MG63 (cell line): ENCODE measurements around the gene MACROD2. TPM values are rescaled to one million over a fixed set of nuclear protein-coding genes. Genes with fewer than 3 reads are reported as not detected.

Experiments
- DNase-seq: peaks from one replicate; pipeline ENCODE4 v3.0.0-alpha.2; 2020
- H3K27me3 ChIP-seq: fragments of 250-450 bp; sonication (Bioruptor Pico); 2 replicates; pipeline ENCODE4 v1.5.1; 2020; ENCODE audit warnings: mild to moderate bottlenecking, moderate library complexity
- H3K36me3 ChIP-seq: fragments of 250-450 bp; sonication (Bioruptor Pico); 2 replicates; pipeline ENCODE4 v1.5.1; 2020; ENCODE audit warnings: mild to moderate bottlenecking, moderate library complexity
- H3K4me3 ChIP-seq: fragments of 250-450 bp; sonication (Bioruptor Pico); 2 replicates; pipeline ENCODE4 v1.5.1; 2020; ENCODE audit warnings: mild to moderate bottlenecking, moderate library complexity
- H3K9me3 ChIP-seq: fragments of 250-450 bp; sonication (Bioruptor Pico); 2 replicates; pipeline ENCODE4 v1.5.1; 2020; ENCODE audit warnings: mild to moderate bottlenecking, moderate library complexity
- total RNA-seq: library from RNA; depleted of rRNA; stranded (reverse); fragments of >200 nt; shearing (Covaris generic); gene quantifications from 2 replicates; pipeline ENCODE4 v1.2.3, GENCODE V29; 2014; ENCODE audit warnings: low replicate concordance

The MACROD2 gene
- total RNA-seq, 1 experiment from 2014 or later, result 0.66 TPM

DNA sequence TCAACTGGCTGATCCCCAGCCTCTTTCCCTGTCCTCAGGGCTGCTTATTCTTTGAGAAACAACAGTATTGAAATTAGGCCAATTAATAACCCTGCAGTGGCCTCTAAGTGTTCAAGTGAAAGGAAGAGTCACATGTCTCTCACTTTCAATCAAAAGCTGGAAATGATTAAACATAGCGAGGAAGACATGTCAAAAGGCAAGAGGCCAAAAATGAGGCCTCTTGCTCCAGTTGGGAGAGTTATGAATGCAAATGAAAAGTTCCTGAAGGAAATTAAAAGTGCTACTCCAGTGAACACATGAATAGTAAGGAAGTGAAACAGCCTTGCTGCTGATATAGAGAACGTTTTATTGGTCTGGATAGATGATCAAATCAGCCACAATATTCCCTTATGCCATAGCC, 131.5 kb downstream of the MACROD2 start:
- no peak overlapping the region for H3K4me3 ChIP-seq
- no peaks in the 10 kb centered on the region for H3K27me3 ChIP-seq
- no peak for DNase-seq
- H3K36me3 ChIP-seq, result no peaks in the 10 kb centered on the region
- no peaks in the 10 kb centered on the region for H3K9me3 ChIP-seq

GRCh38 chr20:14127514-14128223, 132.4 kb downstream of the MACROD2 start:
- Histone ChIP-seq H3K36me3 (no peaks in the 10 kb centered on the region), H3K9me3 (no peaks in the 10 kb centered on the region), H3K4me3 (no peak overlapping the region), H3K27me3 (no peaks in the 10 kb centered on the region)
- DNase-seq, result no peak

- H3K9me3 ChIP-seq, result no peaks in the 10 kb centered on the region
- no peak for DNase-seq
- H3K4me3 ChIP-seq, result no peak overlapping the region
- peaks cover 4% of the 10 kb centered on the region; the same call in 1 of the 2 replicates for H3K27me3 ChIP-seq
- no peaks in the 10 kb centered on the region for H3K36me3 ChIP-seq
These were observed 138.7 kb downstream of the MACROD2 start for GRCh38 chr20:14134004-14134403.

DNA sequence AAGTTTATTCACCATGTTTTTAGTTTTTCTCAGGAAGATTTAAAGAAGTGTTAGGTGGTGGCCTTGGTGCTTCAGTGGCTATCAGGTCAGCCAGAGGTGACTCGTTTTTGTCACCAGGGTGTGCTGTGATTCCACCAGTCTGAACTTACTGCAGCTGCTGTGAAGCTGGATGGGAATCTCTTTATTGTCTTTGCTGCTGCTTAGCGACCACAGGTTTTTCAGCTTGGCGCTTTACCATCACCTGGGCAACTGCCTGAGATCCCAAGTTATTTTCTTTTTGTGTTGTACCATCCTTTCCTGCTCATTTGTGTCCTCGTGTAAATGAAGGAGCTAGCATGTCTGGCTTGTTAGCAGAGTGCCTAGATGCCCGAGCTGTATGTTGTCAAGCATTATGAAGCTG, 146.9 kb downstream of the MACROD2 start:
- Histone ChIP-seq H3K27me3 (no peaks in the 10 kb centered on the region), H3K9me3 (no peaks in the 10 kb centered on the region), H3K4me3 (no peak overlapping the region), H3K36me3 (no peaks in the 10 kb centered on the region)
- DNase-seq, result peak; percentile 39

- no peak overlapping the region for H3K4me3 ChIP-seq
- H3K9me3 ChIP-seq, result no peaks in the 10 kb centered on the region
- H3K36me3 ChIP-seq, result no peaks in the 10 kb centered on the region
- no peaks in the 10 kb centered on the region for H3K27me3 ChIP-seq
- no peak for DNase-seq
These were observed 147.8 kb downstream of the MACROD2 start for GRCh38 chr20:14142964-14143627.

- H3K27me3 ChIP-seq, result no peaks in the 10 kb centered on the region
- H3K36me3 ChIP-seq, result no peaks in the 10 kb centered on the region
- H3K4me3 ChIP-seq, result no peak overlapping the region
- peak; percentile 72 for DNase-seq
- no peaks in the 10 kb centered on the region for H3K9me3 ChIP-seq
These were observed 152.7 kb downstream of the MACROD2 start for GRCh38 chr20:14148042-14148441.

DNA sequence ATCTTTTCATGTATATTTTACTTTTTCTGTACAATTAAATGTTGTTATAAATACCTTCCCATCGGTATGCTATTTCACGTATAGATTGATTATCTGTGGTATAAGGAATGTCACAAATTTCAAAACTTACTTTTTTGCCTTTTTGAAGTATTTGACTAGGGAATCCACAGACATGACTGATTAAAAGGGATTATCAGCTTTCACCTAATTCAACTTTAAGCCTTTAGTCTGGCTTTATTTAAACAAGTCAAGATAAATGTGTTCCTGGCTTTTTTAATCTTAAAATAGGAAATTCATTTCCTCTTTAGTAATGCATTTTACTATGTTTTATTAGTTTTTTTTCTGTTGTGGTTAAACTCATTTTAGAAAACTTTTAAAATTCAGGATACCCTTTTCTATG, 160.0 kb downstream of the MACROD2 start:
- Histone ChIP-seq H3K36me3 (no peaks in the 10 kb centered on the region), H3K4me3 (no peak overlapping the region)
- DNase-seq, result no peak

DNA sequence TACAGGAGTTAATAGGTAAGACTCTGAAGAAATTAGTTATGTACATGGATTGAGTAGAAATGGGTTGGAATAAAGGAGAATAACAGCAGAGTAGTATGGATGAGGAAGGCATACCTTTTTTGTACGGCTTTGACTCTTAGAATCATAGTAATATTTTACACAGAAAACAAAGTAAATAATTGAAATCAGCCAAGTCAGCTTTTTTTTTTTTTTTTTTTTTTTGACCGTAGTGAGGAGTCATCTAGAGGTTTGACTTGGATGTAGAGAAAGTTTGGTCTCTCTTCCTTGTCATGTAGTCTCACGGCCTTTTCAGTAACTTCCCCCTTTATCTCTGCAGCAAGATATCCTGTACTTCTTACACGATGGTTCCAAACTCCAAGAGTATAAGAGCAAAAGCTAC, 183.2 kb downstream of the MACROD2 start:
- H3K27me3 ChIP-seq, result no peaks in the 10 kb centered on the region
- no peak for DNase-seq
- no peak overlapping the region for H3K4me3 ChIP-seq
- H3K36me3 ChIP-seq, result no peaks in the 10 kb centered on the region
- peaks cover 6% of the 10 kb centered on the region for H3K9me3 ChIP-seq

More for the DNA sequence above, 160.0 kb downstream of the MACROD2 start:
- no peaks in the 10 kb centered on the region for H3K9me3 ChIP-seq
- 0 out of 2 replicates have a peak, but pooled peaks cover 4% of the 10 kb centered on the region for H3K27me3 ChIP-seq

- peaks cover 6% of the 10 kb centered on the region for H3K9me3 ChIP-seq
- H3K36me3 ChIP-seq, result no peaks in the 10 kb centered on the region
- no peak for DNase-seq
- H3K4me3 ChIP-seq, result no peak overlapping the region
- H3K27me3 ChIP-seq, result no peaks in the 10 kb centered on the region
These were observed 183.6 kb downstream of the MACROD2 start for GRCh38 chr20:14178952-14179351.

GRCh38 chr20:14189794-14190402, 194.6 kb downstream of the MACROD2 start:
- H3K4me3 ChIP-seq, result no peak overlapping the region
- no peak for DNase-seq
- no peaks in the 10 kb centered on the region; the same call in 1 of the 2 replicates for H3K27me3 ChIP-seq

DNA sequence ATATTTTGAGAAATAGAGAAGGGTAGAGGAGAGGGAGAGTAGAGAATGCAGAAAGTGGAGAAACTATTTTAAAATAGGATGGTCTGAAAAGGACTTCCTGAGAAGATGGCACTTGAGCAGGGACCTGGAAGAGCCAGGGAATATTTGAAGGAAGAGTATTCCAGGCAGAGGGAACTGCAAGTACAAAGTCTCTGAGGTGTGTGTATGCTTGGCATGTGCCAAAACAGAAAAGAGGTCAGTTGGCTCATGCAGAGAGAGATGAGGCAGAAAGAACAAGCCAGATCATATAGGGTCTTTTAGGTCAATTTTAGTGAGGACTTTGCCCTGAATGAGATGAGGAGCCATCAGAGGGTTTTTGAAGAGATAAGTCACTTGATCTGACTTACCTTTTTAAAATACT, 196.2 kb downstream of the MACROD2 start:
- Histone ChIP-seq H3K27me3 (no peaks in the 10 kb centered on the region; the same call in 1 of the 2 replicates), H3K9me3 (no peaks in the 10 kb centered on the region), H3K4me3 (no peak overlapping the region), H3K36me3 (no peaks in the 10 kb centered on the region)
- no peak for DNase-seq

More at GRCh38 chr20:14189794-14190402, 194.6 kb downstream of the MACROD2 start:
- H3K9me3 ChIP-seq, result no peaks in the 10 kb centered on the region
- no peaks in the 10 kb centered on the region for H3K36me3 ChIP-seq

DNA sequence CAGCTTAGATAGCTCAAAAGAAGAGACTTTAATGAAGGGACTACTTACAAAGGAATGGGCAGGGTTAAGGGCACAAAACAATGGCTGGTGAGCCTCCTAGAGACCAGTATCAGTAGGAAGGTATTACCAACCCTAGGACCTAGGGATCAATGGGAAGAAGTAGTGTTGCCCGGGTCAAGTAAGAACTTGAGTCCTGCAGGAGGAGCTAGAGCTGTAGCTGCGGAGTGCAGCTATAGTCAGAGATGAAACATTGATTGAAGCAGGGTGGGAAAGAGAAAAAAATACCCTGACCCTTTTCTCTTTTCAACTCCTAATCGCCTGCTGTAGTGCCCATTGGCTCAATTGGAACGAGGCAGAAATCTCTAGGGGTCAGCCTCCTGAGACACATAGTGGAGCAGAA, 198.1 kb downstream of the MACROD2 start:
- Histone ChIP-seq H3K9me3 (no peaks in the 10 kb centered on the region), H3K27me3 (no peaks in the 10 kb centered on the region; the same call in 1 of the 2 replicates), H3K4me3 (no peak overlapping the region), H3K36me3 (no peaks in the 10 kb centered on the region)
- DNase-seq, result no peak

- Histone ChIP-seq H3K4me3 (no peak overlapping the region), H3K36me3 (no peaks in the 10 kb centered on the region), H3K27me3 (no peaks in the 10 kb centered on the region; the same call in 1 of the 2 replicates), H3K9me3 (no peaks in the 10 kb centered on the region)
- DNase-seq, result no peak
These were observed 198.6 kb downstream of the MACROD2 start for GRCh38 chr20:14193885-14194284.

DNA sequence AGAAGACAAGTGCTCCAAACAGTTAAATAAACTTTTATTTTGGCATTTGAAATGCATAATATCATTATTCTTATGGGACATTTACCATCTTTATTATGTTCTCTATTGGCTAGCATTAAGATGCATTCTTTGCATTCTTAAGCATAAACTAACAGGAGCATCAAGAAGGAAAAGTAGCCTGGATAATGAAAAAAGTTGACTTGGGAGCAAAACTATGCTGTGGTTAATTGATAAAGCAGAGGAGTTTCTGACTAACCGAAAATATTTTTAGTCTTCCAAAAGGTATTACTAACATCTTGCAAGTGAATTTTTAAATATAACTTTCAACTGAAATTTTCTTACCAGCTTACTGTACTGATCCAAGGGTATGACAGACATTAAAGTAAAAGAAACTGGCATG, 201.8 kb downstream of the MACROD2 start:
- DNase-seq, result no peak
- Histone ChIP-seq H3K36me3 (no peaks in the 10 kb centered on the region), H3K4me3 (no peak overlapping the region), H3K9me3 (no peaks in the 10 kb centered on the region), H3K27me3 (no peaks in the 10 kb centered on the region)

GRCh38 chr20:14198416-14198815, 203.1 kb downstream of the MACROD2 start:
- Histone ChIP-seq H3K4me3 (no peak overlapping the region), H3K36me3 (no peaks in the 10 kb centered on the region), H3K27me3 (no peaks in the 10 kb centered on the region), H3K9me3 (peaks cover 4% of the 10 kb centered on the region)
- no peak for DNase-seq

DNA sequence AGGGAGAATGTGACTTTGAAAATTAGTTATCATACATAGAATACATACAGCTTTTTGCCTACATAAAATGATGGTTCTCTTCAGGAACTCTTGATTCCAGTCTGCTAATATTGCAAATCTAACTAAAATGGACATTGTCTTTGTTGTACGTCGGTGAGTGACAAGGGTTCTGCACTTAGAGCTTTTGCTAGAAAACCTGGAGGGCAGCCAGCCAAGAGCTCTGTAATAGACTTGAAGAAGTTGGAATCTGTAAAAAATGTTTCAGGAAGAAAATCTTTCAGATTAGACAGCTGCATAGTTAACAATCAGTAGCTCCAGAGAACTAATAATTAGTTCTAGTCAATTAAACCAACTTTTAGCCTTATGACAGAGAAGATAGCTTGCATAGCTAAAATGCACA, 203.8 kb downstream of the MACROD2 start:
- Histone ChIP-seq H3K9me3 (peaks cover 5% of the 10 kb centered on the region), H3K4me3 (no peak overlapping the region), H3K27me3 (no peaks in the 10 kb centered on the region), H3K36me3 (no peaks in the 10 kb centered on the region)
- DNase-seq, result no peak

DNA sequence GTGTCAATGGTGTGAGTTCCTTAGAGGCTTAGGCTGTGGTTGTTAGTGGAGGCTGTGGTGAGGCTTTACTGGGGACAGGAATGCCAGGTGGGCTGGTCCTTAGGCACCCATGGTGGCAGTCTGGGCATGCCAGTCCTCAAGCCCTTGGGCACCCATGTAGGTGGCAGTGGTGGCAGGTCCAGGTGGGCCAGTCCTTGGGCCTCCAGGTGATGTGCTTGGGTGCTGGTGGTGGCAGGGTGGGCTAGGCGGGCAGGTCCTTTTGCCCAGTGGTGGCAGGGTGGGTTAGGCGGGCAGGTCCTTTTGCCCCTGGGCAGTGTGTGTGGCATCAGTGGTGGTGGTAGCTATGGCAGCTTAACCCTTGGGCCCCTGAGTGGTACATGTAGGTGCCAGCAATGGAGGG, 208.3 kb downstream of the MACROD2 start:
- no peak overlapping the region for H3K4me3 ChIP-seq
- H3K27me3 ChIP-seq, result no peaks in the 10 kb centered on the region

More for the DNA sequence above, 208.3 kb downstream of the MACROD2 start:
- DNase-seq, result no peak
- peaks cover 5% of the 10 kb centered on the region for H3K9me3 ChIP-seq
- H3K36me3 ChIP-seq, result no peaks in the 10 kb centered on the region
